Middle frontal gyrus (tissue), 1 donor: ENCODE results near the gene SPACA4.

Experiments
- DNase-seq: peaks from one replicate; pipeline ENCODE4 v3.0.0-alpha.2; 2015; ENCODE audit warnings: low spot score; ENCODE audit errors: extremely low spot score

SPACA4 gene

DNA sequence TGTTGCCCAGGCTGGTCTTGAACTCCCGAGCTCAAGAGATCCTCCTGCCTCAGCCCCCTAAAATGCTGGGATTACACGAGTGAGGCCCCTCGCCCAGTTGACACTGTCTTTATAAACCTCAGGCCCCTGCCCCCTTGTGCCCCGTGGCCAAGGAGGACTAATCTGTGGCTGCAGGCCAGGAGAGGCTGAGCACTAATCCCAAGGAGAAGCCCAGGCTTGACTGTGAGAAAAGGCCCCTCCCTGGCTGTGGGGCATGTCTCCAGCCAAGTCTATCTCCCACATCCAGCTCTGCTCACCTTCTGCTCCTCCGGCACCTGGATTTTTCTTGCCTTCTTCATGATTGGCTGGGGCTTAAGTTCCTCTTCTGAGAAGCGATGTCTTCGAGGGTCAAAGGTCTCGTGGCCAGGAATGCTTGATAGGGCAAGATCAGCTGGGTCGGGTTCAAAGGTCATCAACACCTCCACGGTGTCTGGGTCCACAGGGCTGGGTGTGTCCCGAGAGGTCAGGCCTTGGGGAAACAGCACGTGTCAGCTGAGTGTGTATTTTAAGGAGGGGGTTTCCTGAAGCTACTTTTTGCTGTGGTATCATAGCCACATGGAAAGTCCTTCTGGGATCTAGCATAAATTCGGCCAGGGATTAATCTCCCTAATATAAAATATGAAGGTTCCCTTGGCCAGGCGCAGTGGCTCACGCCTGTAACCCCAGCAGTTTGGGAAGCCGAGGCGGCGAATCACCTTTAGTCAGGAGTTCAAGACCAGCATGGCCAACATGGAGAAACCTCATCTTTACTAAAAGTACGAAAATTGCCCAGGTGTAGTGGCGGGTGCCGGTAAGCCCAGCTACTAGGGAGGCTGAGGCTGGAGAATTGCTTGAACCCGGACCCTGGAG, 26.9 kb downstream of the SPACA4 start:
- DNase-seq = no peak

GRCh38 chr19:48634036-48634342, 27.4 kb downstream of the SPACA4 start:
- DNase-seq = no peak

- peak; percentile 87 for DNase-seq
Observed at GRCh38 chr19:48634424-48635262, 28.1 kb downstream of the SPACA4 start.

- no peak for DNase-seq
Observed at GRCh38 chr19:48635263-48635965, 28.9 kb downstream of the SPACA4 start.

GRCh38 chr19:48635966-48636858, 29.7 kb downstream of the SPACA4 start:
- DNase-seq = no peak

GRCh38 chr19:48636859-48637448, 30.4 kb downstream of the SPACA4 start, which contains the start of gene DBP:
Gene DBP, minus strand, starts transcription at chr19:48637379. Its CDS starts 385 bp downstream, at chr19:48636994.
- DNase-seq = no peak

DNA sequence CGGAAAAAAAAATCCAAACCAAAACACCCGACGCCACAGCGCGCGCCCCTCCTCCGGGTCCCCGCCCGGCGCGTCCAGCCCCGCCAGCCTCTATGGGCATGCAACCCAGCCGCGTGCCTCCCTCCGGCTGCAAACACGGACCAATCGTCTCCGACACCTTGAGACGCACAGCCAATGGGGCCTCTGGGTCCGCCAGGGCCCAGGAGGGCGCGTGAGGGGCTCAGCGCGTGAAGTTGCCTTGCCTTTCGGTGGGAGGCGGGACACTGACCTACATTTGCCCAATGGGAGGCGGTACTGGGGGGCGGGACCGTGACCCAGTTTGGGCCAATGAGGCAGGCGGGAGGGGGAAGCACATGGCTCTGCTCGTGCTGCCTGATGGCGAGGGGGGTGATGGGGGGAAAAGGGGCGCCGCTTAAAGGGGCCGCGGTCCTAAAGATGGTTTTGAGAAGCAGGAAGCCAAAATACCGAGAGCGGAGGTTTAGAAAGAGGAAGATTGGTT, 31.0 kb downstream of the SPACA4 start:
- peak; percentile 99 for DNase-seq

- DNase-seq = peak; percentile 61
Observed at GRCh38 chr19:48637948-48638830, 31.6 kb downstream of the SPACA4 start.

DNA sequence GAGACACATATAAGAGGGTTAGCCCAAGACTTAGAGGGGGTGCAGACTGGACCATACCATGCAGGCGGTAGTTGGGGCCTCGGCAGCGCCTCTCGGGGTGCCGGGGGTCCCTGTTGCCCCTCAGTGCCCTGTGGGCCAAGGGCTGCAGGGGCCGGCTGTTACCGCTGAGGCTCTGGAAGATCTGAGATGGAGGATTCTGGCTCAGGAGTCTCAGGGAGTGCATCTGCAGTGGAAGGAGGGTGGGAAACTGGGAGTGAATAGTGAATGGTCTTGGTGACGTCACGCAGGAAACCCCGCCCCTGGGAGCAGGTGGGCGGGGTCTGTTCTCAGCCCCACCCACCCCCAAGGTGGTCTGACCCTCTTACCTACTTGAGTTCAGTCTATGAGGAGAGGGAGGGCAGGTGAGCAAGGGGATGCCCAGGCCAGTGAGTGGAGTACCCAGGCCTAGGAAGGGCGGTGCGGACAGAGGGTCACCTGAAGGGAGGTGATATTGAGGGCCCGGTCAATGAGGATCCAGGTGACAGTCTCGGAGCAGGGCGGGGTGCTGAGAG, 32.4 kb downstream of the SPACA4 start:
- no peak for DNase-seq

DNA sequence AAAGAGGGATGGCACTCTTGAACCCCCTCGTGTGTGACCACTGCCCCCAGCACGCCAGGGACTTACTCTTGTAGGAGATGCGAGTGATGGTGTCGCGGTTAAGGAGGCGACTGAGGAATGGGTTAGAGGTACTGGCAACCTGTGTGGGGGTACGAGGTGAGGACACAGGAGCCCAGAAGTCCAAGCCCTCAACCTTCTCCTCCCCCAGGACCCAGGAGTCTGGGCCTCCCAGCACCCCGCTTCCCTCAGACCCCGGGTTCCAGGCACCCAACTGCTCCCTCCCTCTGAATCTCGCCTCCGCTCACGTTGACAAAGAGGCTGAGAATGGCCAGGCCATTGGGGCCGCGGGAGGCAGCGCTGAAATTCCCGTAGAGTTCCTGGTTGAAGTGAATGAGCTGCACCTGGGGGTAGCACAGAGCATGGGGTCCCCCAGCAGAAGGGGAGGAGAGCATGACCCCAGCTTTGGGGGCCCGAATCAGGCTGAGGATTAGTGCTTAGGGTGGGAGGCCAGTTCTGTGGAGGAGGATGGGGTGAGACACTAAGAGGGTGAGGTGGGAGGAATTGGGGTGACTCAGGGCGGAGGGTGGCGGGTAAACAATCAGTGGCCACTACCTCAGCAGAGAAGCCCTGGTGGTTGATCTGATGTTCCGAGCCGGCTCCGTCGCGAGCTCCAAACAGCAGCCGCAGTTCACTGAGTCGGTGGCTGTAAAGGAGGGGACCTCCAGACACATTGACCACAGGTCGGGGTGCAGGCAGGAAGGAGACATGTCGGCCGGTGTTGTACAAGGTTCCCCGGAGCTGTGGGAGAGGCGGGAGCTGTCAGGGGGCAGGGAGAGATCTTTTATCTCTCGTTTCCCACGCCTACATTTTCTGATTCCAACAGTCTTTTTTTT, 33.2 kb downstream of the SPACA4 start:
- no peak for DNase-seq

GRCh38 chr19:48641850-48642249, 35.3 kb downstream of the SPACA4 start:
- DNase-seq = no peak

- no peak for DNase-seq
Observed at GRCh38 chr19:48642862-48643261, 36.3 kb downstream of the SPACA4 start.

DNA sequence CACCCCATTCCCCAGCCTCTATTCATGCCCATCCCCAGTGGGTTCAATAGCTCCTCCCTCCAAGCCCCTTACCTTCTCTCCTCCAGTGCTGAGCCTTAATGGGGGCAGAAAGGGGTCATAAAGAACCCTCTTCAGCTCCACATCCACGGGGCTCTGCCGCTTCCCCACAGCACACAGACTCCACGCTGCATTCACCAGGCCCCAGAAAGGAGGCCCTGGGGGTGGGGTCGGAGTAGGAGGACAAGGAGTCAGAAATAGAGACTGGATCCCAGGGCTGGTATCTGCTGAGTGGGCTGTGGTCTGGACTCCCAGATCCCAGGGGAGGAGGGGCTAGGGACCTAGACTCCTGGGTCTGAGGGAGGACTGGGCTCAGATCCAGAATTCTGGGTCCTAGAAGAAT, 37.8 kb downstream of the SPACA4 start:
- no peak for DNase-seq

GRCh38 chr19:48644839-48645619, 38.5 kb downstream of the SPACA4 start:
- peak; percentile 52 for DNase-seq

- no peak for DNase-seq
Observed at GRCh38 chr19:48645620-48646000, 39.1 kb downstream of the SPACA4 start.

- peak; percentile 80 for DNase-seq
Observed at GRCh38 chr19:48646001-48646721, 39.6 kb downstream of the SPACA4 start, which contains the start of gene CA11. Gene CA11, minus strand, starts transcription at chr19:48646187. Its CDS starts 555 bp downstream, at chr19:48645632.
